Lower lobe of right lung (tissue), 2 donors: ENCODE results near the gene ZPBP2. TPM values are rescaled to one million over a fixed set of nuclear protein-coding genes. Genes with fewer than 3 reads are reported as not detected.
A peak's percentile ranks its signal among the peaks of the same experiment; 100 is the strongest.

Source experiments
- ATAC-seq, 2 donors: fragments of 200-7000 bp; cut with Tn5 transposase; one replicate each; pipeline ENCODE4 v1.9.1; 2020 to 2022; ENCODE audit warnings: mild to moderate bottlenecking in 2 of 2, moderate library complexity in 2 of 2
- DNase-seq: peaks from one replicate; pipeline ENCODE4 v3.0.0-alpha.2; 2020
- H3K27ac ChIP-seq: fragments of 200-600 bp; one replicate; pipeline ENCODE4 v1.8.0; 2022
- H3K27me3 ChIP-seq: fragments of 200-600 bp; one replicate; pipeline ENCODE4 v1.8.0; 2022; ENCODE audit warnings: low read depth
- H3K36me3 ChIP-seq: fragments of 200-600 bp; one replicate; pipeline ENCODE4 v1.8.0; 2022; ENCODE audit warnings: mild to moderate bottlenecking
- H3K4me1 ChIP-seq: fragments of 200-600 bp; one replicate; pipeline ENCODE4 v1.8.0; 2022
- H3K4me3 ChIP-seq: fragments of 200-600 bp; one replicate; pipeline ENCODE4 v1.8.0; 2022; ENCODE audit warnings: mild to moderate bottlenecking
- H3K9me3 ChIP-seq: fragments of 200-600 bp; one replicate; pipeline ENCODE4 v1.8.0; 2022
- intact Hi-C: fragments of 100-400 bp; cut with DNase I; formaldehyde crosslinking; loops from one replicate; pipeline ENCODE4 v1.11.0; 2022
- long read RNA-seq: library from polyadenylated mRNA; unstranded; transcript quantifications from one replicate; pipeline ENCODE4 v2.0.0, GENCODE V29; 2021
- total RNA-seq: library from RNA; stranded (reverse); fragmentation: NEBNext Ultra II Directional; extraction: Animal tissue kit (Norgen Biotek cat#: 25700); gene quantifications from one replicate; pipeline ENCODE4 v1.2.1, GENCODE V29; 2021
- TF ChIP-seq, protein P1 (sequence below): fragments of 200-600 bp; IDR thresholded peaks from one replicate; pipeline ENCODE4 v1.8.0; 2022; ENCODE audit warnings: antibody characterized with exemption, mild to moderate bottlenecking
- donor health status: DM: no; HTN: yes; CAD: no; lungs with severe emphysema.

ZPBP2 gene, protein sequence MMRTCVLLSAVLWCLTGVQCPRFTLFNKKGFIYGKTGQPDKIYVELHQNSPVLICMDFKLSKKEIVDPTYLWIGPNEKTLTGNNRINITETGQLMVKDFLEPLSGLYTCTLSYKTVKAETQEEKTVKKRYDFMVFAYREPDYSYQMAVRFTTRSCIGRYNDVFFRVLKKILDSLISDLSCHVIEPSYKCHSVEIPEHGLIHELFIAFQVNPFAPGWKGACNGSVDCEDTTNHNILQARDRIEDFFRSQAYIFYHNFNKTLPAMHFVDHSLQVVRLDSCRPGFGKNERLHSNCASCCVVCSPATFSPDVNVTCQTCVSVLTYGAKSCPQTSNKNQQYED
- total RNA-seq = not detected
- long read RNA-seq = 0 reads

DNA sequence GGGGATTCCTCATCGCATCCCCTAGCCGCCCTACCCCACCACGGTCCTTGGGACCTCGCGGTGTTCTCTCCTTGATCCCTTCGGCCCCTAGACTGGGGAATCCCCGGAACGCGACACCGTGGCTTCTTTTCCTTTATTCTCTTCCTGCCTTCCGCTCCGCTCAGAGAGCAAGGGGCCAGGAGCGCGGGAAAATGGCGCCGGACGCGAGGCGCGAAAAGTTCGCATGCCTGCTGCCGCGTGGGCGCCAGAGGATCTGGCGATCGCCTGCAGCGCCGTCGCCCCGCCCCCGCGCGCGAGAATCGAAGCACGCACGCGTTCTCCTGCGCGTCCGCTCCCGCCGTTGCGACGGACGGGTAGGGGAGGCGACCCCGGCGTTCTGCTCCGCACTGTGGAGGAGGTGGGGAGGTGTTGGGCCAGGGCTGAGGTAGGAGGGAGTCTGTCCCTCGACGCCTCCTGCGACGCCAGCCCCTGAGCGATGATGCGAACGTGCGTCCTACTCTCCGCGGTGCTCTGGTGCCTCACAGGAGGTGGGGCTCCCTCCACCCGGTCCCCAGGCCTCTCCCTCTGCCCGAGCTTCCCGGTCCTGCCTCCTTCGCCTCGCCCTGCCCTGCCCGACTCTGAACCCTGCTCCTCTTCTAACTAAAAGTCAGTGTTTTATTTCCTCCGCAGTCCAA is at the start of gene ZPBP2:
Gene ZPBP2 (plus strand): TSS at position 323 of the 674 bp plus-strand sequence. CDS start 153 bp downstream, at position 476.
- Histone ChIP-seq H3K9me3 (no peaks in the 10 kb centered on the region), H3K36me3 (no peaks in the 10 kb centered on the region), H3K27me3 (peaks cover 53% of the 10 kb centered on the region), H3K4me1 (peaks cover 8% of the 10 kb centered on the region), H3K4me3 (peak within 1 kb of the TSS; percentile 28), H3K27ac (peak within 1 kb of the TSS; percentile 12)
- intact Hi-C loops = no loop called here
- ATAC-seq (no peak), DNase-seq (no peak)
- TF ChIP-seq, protein P1, sequence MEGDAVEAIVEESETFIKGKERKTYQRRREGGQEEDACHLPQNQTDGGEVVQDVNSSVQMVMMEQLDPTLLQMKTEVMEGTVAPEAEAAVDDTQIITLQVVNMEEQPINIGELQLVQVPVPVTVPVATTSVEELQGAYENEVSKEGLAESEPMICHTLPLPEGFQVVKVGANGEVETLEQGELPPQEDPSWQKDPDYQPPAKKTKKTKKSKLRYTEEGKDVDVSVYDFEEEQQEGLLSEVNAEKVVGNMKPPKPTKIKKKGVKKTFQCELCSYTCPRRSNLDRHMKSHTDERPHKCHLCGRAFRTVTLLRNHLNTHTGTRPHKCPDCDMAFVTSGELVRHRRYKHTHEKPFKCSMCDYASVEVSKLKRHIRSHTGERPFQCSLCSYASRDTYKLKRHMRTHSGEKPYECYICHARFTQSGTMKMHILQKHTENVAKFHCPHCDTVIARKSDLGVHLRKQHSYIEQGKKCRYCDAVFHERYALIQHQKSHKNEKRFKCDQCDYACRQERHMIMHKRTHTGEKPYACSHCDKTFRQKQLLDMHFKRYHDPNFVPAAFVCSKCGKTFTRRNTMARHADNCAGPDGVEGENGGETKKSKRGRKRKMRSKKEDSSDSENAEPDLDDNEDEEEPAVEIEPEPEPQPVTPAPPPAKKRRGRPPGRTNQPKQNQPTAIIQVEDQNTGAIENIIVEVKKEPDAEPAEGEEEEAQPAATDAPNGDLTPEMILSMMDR = no peak

DNA sequence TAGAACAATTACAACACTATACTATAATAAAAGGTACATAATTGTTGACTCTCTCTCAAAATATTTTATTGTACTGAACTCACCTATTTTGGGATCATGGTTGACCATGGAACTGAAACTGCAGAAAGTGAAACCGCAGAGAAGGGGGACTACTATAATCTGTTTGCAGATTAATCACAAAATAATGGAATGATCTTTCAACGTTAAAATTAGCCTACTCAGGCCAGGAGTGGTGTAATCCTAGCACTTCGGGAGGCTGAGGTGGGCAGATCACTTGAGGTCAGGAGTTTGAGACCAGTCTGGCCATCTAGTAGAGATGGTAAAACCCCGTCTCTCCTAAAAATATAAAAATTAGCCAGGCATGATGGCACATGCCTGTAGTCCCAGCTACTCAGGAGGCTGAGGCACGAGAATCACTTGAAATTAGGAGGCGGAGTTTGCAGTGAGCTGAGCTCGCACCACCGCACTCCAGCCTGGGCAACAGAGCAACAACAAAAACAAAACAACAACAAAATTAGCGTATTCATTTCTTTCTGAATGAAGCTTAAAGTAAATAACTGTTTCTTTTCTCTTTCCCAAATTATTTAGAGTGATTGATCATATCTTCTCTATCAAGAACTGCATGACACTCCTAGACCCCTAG is 49.5 kb upstream of the ZPBP2 start:
- TF ChIP-seq, protein P1 = no peak
- ATAC-seq = no peak
- H3K36me3 ChIP-seq = no peaks in the 10 kb centered on the region
- intact Hi-C loops = no loop called here
- no peaks in the 10 kb centered on the region for H3K4me1 ChIP-seq
- no peak for DNase-seq
- no peak overlapping the region for H3K27ac ChIP-seq
- peaks cover 2% of the 10 kb centered on the region for H3K9me3 ChIP-seq
- H3K27me3 ChIP-seq = no peaks in the 10 kb centered on the region
- no peak overlapping the region for H3K4me3 ChIP-seq

DNA sequence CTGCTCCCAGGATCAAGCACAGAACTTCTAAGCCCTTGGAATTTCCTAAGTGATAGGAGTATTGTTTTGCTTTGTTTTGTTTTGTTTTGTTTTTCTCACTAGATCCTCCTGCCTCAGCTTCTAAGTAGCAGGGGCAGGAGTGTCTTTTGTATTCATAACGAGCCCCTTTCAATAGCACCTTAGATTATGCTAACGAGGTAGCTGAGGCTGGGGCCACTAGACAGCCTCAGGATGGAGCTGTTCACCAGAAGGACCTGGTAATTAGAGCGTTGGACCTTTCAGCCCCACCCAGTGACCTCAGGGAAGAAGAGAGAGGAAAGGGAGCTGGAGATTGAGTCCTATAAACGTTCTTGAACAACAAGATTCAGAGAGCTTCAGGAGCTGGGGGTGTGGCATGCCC is 47.5 kb upstream of the ZPBP2 start:
- Histone ChIP-seq H3K4me3 (no peak overlapping the region), H3K27me3 (no peaks in the 10 kb centered on the region), H3K36me3 (no peaks in the 10 kb centered on the region), H3K4me1 (no peaks in the 10 kb centered on the region), H3K9me3 (peaks cover 5% of the 10 kb centered on the region), H3K27ac (no peak overlapping the region)
- ATAC-seq (peak; percentile 38 to 65), DNase-seq (no peak)
- TF ChIP-seq, protein P1 = no peak
- intact Hi-C loops = no loop called here

DNA sequence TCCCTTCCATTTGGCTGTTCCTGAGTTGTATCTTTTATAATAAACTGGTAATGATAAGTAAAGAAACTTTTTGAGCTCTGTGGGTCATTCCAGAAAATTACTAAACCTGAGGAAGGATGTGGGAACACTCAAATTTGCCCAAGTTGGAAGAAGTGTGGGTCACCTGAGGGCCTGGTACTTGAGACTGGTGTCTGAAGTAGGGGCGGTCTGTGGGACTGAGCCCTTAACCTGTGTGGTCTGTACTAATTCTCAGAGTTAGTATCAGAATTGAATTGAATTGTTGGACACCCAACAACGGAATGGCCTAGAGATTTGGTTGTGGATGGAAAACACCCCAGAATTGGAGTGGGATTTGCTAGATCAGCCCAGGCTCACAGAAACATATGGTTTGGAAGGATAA is 47.0 kb upstream of the ZPBP2 start:
- intact Hi-C loops = no loop called here
- TF ChIP-seq, protein P1 = no peak
- DNase-seq (no peak), ATAC-seq (peak; percentile 25 to 68)
- Histone ChIP-seq H3K27me3 (no peaks in the 10 kb centered on the region), H3K4me1 (no peaks in the 10 kb centered on the region), H3K9me3 (peaks cover 5% of the 10 kb centered on the region), H3K27ac (no peak overlapping the region), H3K4me3 (no peak overlapping the region), H3K36me3 (no peaks in the 10 kb centered on the region)

DNA sequence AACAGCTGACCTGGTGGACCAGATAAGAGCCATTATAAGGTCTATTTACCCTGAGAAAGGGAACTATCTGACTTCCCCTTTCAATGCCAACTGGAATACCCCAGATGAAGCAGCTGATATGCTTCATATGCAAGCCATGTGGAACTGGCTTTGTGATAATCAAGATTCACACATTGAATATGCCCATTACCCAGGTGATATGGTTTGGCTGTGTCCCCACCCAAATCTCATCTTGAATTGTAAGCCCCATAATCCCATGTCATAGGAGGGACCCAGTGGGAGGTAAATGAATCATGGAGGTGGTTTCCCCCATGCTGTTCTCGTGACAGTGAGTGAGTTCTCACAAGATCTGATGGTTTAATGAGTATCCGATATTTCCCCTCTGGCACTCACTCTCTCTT is 46.0 kb upstream of the ZPBP2 start:
- H3K27me3 ChIP-seq = no peaks in the 10 kb centered on the region
- TF ChIP-seq, protein P1 = no peak
- H3K4me3 ChIP-seq = no peak overlapping the region
- no peaks in the 10 kb centered on the region for H3K4me1 ChIP-seq
- no peak for ATAC-seq
- no peak overlapping the region for H3K27ac ChIP-seq
- intact Hi-C loops = no loop called here
- DNase-seq = no peak
- no peaks in the 10 kb centered on the region for H3K36me3 ChIP-seq
- peaks cover 5% of the 10 kb centered on the region for H3K9me3 ChIP-seq
